DMS153 treated with DMSO at 0.1 percent for 48 hours (cell line): ENCODE data around the gene NEK11.
"Not testable (repeated sequence)": the region's sequence is repeated elsewhere in the genome, so short reads cannot be mapped to it uniquely, and the experiment has no call there.

ENCODE experiments used
- DNase-seq: peaks from one replicate; lab custom pipeline; 2025; ENCODE audit not compliant: unreplicated experiment; lab: John Stamatoyannopoulos, UW

The NEK11 gene

DNA sequence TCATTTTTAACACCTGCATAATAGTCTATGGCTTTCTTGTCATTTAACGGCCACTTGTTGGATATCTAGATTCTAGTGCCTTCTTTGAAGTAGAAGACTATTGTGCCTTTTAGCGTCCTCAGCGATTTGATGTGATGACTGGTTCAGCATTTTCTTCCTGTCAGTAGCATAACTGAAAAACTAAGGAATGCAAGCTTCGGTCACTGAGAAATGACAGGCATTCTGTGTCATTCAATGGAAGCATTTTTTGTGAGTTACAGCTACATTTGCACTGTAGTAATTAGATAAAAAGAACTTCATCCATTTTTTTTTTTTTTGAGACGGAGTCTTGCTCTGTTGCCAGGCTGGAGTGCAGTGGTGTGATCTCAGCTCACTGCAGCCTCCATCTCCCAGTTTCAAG, 10.3 kb downstream of the NEK11 start:
- DNase-seq = no peak

DNA sequence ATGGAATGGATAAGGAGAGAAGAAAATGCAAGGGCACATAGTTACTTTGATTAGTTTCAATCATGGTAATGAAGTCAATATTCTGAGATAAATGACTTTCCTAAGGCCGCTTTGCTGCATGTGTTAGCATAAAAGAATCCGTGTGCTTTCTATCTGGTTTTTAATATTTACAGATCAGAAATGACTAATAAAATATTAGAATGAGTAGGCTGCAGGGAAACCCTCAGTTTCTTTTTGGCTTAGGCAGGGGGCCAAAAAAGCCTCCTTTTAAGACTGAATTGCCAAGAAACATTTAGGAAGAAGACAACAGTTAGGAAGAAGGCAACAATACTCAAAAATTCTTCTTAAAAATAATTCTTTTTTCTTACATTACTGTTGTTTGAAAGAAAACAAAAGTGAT, 11.6 kb downstream of the NEK11 start:
- no peak for DNase-seq

GRCh38 chr3:131042271-131042985, 15.8 kb downstream of the NEK11 start:
- not testable (repeated sequence) for DNase-seq

DNA sequence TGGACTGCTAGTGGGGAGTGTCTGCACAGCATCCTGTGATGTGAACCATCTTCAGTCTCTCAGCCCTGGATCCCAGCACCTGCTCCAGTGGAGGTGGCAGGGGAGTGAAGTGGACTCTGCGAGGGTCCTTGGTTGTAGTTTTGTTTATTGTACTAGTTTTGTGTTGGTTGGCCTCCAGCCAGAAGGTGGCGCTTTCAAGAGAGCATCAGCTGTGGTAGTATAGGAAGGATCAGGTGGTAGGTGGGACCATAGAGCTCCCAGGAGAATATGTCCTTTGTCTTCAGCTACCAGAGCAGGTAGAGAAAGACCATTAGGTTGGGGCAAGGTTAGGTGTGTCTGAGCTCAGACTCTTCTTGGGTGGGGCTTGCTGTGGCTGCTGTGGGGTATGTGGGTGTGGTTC, 20.9 kb downstream of the NEK11 start:
- no peak for DNase-seq

DNA sequence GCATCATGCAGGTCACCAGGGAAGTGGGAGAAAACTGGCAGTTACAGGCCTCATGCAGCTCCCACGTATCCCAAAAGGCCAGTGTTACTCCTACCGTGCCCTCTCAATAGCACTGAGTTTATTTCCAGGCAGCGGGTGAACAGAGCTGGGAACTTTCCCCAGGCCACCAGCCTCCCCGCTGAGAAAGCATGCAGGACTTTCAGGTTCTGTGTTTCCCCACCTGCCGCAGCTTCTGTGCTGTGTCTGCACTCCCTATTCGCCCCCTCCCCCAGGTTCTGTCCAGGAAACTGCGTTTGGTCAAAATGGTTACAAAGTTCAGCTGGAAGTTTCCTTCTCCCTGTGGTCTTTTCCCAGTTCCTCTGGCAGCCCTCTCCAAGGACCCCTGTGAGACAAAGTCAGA, 21.4 kb downstream of the NEK11 start:
- DNase-seq = no peak

DNA sequence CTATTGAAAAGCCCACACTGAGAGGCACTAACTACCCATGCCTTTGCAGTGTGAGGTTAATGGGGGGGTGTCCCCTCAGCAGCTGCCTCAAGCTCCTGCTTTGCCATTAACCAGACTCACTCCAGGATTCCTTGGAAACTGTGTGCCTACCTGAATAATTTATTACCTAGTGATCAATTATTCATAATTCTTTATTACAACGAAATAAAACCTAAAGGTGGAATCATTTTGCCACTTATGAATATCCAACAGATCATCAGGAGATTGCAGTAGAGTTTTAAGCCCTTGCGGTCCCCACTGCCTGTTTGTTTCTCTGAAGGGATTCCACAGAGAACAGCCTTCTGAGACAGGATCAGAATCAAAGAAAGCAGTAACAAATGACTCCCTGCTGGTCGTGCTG, 23.3 kb downstream of the NEK11 start:
- DNase-seq = no peak

DNA sequence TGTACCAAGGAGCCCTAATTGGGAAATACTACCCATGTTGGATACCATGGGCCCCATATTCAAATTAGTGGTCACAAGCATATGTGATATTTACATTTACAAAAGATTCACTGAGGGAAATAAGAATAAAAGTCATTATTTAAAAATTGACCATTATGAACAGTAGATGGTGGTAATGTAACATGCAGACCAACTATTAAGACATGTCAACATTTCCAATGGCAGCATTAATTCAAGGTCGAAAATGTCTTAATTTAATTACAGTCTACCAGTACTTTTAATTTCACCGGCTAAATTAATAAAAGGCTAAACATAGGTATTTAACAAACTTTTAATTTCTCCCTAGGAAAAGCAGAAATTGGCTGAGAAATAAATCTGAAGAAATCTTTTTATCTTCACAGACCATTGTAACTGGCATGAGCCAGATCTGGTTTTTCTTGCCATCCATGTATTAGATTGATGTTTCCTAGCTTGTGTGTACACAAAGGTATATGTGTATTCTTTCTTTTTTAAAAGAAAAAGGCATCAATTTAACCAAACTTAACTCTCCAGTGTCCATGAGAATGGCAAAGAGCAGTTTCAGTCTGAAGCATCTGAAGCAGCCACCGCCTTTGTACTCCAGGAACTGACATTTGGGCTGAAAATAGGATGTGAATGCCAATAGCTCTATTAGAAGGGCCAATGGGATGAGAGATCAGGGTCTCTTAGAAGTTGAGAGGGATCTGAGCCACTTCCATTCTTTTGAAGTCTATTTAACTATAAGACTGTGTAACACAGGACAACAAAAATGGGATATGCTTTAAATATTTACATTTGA, 26.6 kb downstream of the NEK11 start:
- DNase-seq = peak; percentile 3

GRCh38 chr3:131067983-131068382, 41.3 kb downstream of the NEK11 start:
- DNase-seq = no peak

GRCh38 chr3:131072099-131072559, 45.5 kb downstream of the NEK11 start:
- no peak for DNase-seq

DNA sequence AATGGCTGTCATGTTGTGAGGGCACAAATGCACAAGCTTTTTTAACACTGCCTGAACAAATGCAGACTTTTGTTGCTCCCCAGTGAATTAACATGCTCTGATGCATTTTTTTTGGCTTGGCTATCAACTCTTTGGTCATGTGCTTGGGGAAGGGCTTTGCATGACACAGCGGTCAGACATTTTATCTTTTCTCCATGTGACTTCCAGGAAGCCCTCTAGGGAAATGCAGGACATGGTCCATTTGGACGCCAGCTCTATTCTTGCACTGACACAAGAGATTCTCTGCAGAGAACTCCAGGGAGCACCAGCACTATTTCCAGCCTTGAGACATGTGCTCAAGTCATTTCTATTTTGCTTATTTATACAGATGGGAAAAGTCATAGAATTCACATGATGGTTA, 46.2 kb downstream of the NEK11 start:
- DNase-seq = no peak

DNA sequence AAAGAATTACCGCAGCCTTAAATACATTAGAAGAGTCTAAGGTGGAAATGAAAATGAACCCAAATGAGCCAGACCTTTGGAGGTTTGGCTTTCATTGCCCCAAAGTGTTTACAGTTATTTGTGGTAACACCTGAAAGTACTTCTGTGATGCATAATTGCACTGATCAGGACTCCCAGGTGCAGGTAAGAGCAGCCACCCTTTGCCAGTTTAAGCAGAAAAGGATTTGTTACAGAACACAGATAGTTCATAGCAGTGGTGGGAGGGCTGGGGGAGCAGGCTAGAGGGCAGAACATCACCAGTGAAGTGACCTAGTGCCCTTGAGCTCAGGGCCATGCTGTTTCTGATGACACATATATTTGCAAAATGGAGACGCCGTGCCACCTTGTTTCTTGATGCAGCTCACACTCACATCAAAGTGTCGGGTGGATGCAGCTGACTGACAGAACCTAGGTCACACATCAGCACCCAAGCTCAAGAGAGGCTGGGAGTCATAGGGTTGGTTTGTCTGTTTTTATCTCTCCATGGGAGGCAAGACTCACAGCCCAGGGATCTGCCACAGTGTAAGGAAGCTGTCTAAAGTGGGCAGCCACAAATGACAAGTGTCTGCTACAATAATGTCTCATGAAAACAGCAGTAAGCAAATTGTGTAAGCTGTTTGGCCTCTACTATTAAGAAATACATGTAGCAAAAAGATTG, 49.1 kb downstream of the NEK11 start:
- DNase-seq = no peak

DNA sequence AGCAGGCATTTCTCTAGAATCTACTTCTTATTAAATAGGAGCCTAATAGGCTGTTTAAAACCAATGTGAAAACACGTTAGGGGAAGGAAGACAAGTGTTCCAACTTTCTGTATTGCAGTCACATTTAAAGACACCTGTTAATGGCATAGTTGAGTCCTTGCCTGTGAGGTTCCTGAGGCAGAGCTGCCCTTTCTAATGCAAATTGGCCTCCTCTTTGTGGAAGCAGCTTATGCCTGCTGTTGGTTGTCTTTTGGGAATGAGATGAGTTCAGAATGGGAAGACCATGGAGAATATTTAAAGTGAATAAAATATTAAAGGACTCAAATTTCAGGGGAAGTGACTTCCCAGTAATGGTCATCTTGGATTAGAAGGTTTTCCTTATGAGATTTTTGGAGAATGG, 51.2 kb downstream of the NEK11 start:
- no peak for DNase-seq

GRCh38 chr3:131079086-131079485, 52.4 kb downstream of the NEK11 start:
- DNase-seq = no peak

DNA sequence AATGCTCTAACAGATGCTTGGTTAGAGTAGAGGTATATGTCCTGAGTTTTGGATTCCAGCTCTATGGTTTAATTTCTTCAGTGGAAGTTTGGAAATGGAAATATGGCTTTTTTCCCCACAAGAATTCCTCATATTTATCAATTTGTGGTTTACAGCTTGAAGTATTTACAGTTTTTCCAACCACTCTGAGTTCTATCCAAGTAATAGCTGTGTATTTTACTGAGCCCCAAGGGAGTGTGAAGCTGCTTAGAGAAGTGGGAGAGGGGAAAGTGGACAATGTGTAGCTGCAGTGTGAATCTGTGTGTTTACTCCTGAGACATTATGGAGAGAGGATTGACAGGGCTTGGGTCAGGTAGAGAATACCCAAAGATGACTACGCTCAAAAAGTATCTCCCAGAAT, 54.5 kb downstream of the NEK11 start:
- DNase-seq = no peak

DNA sequence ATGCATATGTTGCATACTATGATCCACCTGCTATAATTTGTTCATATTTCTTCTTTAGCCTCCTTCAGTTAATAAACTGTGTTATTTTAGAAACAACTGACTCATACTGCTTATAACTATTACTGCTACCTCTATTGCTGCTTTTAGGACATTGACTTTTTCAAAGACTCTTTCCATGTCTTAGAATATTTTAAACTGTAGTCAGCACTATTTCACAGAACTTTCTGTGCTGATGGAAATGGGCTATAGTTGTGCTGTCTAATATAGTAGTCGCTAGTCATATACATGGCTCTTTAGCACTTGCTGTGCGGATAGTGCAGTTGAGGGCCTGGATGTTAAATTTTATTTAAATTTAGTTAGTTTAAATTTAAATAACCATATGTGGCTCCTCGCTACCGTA, 55.6 kb downstream of the NEK11 start:
- no peak for DNase-seq

GRCh38 chr3:131082871-131083863, 56.5 kb downstream of the NEK11 start:
- DNase-seq = peak; percentile 57

DNA sequence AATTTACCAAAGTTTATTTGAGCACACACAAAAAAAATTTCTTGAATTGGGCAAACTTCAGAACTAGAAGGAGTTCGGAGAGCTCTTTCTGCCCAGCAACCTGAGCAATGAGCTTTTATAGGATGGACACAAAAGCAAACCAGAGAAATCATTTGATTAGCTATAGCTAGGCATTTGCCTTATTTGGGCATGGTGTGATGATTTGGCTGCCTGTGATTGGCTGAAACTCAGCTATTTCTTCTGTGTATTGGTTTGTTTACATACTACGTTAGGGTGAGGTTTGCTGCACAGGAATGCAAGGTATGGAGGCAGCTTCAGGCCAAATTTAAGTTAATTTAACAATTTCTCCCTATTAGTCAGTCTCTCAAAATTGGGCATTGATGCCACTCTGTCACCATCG, 65.1 kb downstream of the NEK11 start:
- no peak for DNase-seq

GRCh38 chr3:131107637-131108433, 81.2 kb downstream of the NEK11 start:
- peak; percentile 63 for DNase-seq

- DNase-seq = no peak
Measured at GRCh38 chr3:131109156-131109555, 82.5 kb downstream of the NEK11 start.

DNA sequence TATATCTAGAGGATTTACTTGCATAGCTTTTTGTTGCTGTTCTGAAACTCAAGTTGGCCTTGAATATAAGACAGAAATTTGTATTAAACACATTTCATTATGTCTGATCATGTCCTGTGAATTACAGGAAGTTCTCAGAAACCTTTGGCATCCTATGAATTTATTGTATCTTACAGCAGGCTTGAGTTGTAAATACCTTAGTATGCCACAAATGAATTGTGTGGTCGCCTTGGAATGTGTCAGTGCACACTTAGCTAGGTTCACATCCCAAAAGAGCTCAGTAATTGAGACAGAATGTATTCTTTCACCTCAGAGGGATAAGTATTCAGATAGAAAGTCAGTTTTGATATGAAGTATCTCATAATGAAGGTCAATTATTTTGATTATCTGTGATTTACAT, 83.4 kb downstream of the NEK11 start:
- DNase-seq = no peak
